PC-3 (cell line): ENCODE measurements around the gene KANK3. TPM values are rescaled to one million over a fixed set of nuclear protein-coding genes. Genes with fewer than 3 reads are reported as not detected.

Source experiments
- ATAC-seq: fragments of 200-7000 bp; cut with Tn5 transposase; 2 replicates; pipeline ENCODE4 v1.9.1; 2020; ENCODE audit warnings: mild to moderate bottlenecking, moderate library complexity
- BruUV-seq: library from RNA; stranded (reverse); fragments of 400-500 nt; replicated peaks from 2 replicates; lab custom pipeline; 2021; lab: Mats Ljungman, UMichigan
- CTCF ChIA-PET: fragments of 300-600 bp; sonication (Branson Sonifier 250); formaldehyde crosslinking; loops from one replicate; lab custom pipeline; 2022; ENCODE audit warnings: antibody characterized with exemption; lab: Charles Lee
- POLR2A ChIA-PET: fragments of 300-600 bp; sonication (Branson Sonifier 250); formaldehyde crosslinking; loops from one replicate; lab custom pipeline; 2022; ENCODE audit warnings: antibody characterized with exemption; ENCODE audit not compliant: unreplicated experiment; lab: Charles Lee
- DNase-seq: peaks from one replicate; pipeline ENCODE4 v3.0.0-alpha.2; 2015
- H2AFZ ChIP-seq: fragments of 300-600 bp; sonication (generic); 2 replicates; pipeline ENCODE4 v1.6.0; 2016; ENCODE audit warnings: antibody characterized with exemption, low read length
- H3F3A ChIP-seq: fragments of 300-600 bp; sonication (generic); one replicate; pipeline ENCODE4 v1.6.0; 2017; ENCODE audit warnings: antibody characterized with exemption, low read length, control low read depth, mild to moderate bottlenecking; ENCODE audit not compliant: unreplicated experiment
- H3K27ac ChIP-seq: fragments of 300-600 bp; sonication (generic); 2 replicates; pipeline ENCODE4 v1.5.1; 2016; ENCODE audit warnings: mild to moderate bottlenecking, low read length
- H3K27me3 ChIP-seq: fragments of 300-600 bp; sonication (generic); 2 replicates; pipeline ENCODE4 v1.6.1; 2016; ENCODE audit warnings: low read length, mixed read lengths
- H3K36me3 ChIP-seq: fragments of 300-600 bp; sonication (generic); 2 replicates; pipeline ENCODE4 v1.6.1; 2016; ENCODE audit warnings: low read depth, mixed run types, low read length, mixed read lengths
- H3K4me1 ChIP-seq: fragments of 300-600 bp; sonication (generic); 2 replicates; pipeline ENCODE4 v1.5.1; 2016; ENCODE audit warnings: low read length; ENCODE audit not compliant: insufficient read depth
- H3K4me2 ChIP-seq: fragments of 300-600 bp; sonication (generic); 2 replicates; pipeline ENCODE4 v1.6.0; 2016; ENCODE audit warnings: low read length
- H3K4me3 ChIP-seq: fragments of 300-600 bp; sonication (generic); 2 replicates; pipeline ENCODE4 v1.5.1; 2016; ENCODE audit warnings: mild to moderate bottlenecking, low read length, mixed read lengths
- H3K79me2 ChIP-seq: fragments of 300-600 bp; sonication (generic); 2 replicates; pipeline ENCODE4 v1.6.1; 2017; ENCODE audit warnings: low read length, mixed read lengths
- H3K9ac ChIP-seq: fragments of 300-600 bp; sonication (generic); 2 replicates; pipeline ENCODE4 v1.6.0; 2016; ENCODE audit warnings: mild to moderate bottlenecking, low read length
- H3K9me2 ChIP-seq: fragments of 300-600 bp; sonication (generic); replicated peaks from 2 replicates; pipeline ENCODE4 v1.6.1; 2016; ENCODE audit warnings: mixed run types, low read length, mixed read lengths
- H3K9me3 ChIP-seq: fragments of 300-600 bp; sonication (generic); 2 replicates; pipeline ENCODE4 v1.6.1; 2016; ENCODE audit warnings: low read length, mixed read lengths
- H4K20me1 ChIP-seq: fragments of 300-600 bp; sonication (generic); 2 replicates; pipeline ENCODE4 v1.6.1; 2016; ENCODE audit warnings: low read length, mixed read lengths
- EZH2 ChIP-seq: fragments of 300-600 bp; sonication (generic); IDR thresholded peaks from one replicate; pipeline ENCODE4 v1.6.1; 2017; ENCODE audit warnings: antibody characterized with exemption, mild to moderate bottlenecking, low read length; ENCODE audit not compliant: unreplicated experiment
- EZH2phosphoT487 ChIP-seq: fragments of 300-600 bp; sonication (generic); IDR thresholded peaks from 2 replicates; pipeline ENCODE4 v1.6.1; 2018; ENCODE audit warnings: mild to moderate bottlenecking, antibody characterized with exemption, low read length, borderline replicate concordance
- intact Hi-C: fragments of 100-400 bp; cut with micrococcal nuclease; formaldehyde crosslinking; loops from 2 replicates; pipeline ENCODE4 v1.9.0; 2023
- total RNA-seq: library from RNA; depleted of rRNA; stranded (reverse); fragments of >200 nt; gene quantifications from 2 replicates; pipeline ENCODE4 v1.2.3, GENCODE V29; 2014
- TF ChIP-seq, protein P1 (sequence below): fragments of 300-600 bp; sonication (generic); conservative IDR thresholded peaks from 2 replicates; pipeline ENCODE4 v1.5.1; 2017; ENCODE audit warnings: antibody characterized with exemption, low read depth, mild to moderate bottlenecking, low read length

Gene KANK3
- total RNA-seq, 1 experiment from 2014 or later, result 0.87 TPM

DNA sequence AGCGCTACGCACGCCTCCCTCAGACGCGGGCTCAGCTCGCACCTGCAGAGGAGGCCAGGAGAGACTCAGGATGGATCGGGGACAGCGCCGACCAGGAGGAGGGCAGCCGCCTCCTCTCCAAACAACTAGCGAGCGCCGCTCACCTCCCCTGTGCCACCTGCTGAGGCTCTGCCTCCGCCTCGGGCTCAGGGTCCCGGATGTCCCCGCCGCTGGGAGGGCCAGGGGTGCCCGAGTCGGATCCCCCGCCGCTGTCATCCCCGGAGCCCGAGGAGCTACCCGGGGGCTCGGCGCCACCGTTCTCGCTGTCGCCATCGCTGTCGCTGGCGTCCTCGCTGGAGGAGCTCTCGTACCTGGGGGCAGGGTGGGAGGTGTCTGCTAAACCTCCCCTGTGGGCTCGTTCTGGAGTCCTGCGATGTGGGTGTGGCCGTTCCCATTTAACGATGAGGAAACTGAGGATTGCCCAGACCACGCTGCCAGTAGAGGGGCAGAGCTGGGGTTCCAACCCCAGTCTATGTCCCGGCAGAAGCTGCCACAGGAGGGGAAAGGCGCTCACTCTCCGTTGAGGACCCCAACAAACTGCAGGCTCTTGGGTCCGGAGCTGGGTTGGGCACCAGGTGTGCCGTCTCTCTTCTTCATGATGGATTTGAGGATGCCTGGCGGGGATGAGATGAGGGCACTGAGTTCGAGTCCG is 9.2 kb downstream of the KANK3 start:
- Histone ChIP-seq H3K4me1 (peaks cover 11% of the 10 kb centered on the region; the same call in 1 of the 2 replicates), H3K9ac (no peak overlapping the region), H3K27me3 (peaks cover 22% of the 10 kb centered on the region), H3K79me2 (no peaks in the 10 kb centered on the region), H3K9me3 (no peaks in the 10 kb centered on the region), H3K9me2 (no peaks in the 10 kb centered on the region), H3K4me2 (peak overlapping the region; percentile 92), H2AFZ (peak overlapping the region; percentile 87), H3K4me3 (peak overlapping the region; percentile 66), H4K20me1 (no peaks in the 10 kb centered on the region), H3K27ac (no peak overlapping the region), H3K36me3 (no peaks in the 10 kb centered on the region), H3F3A (no peaks in the 10 kb centered on the region)
- DNase-seq, result no peak
- CTCF ChIA-PET, result interaction anchor here (0.6 kb wide), 1 partner anchor 56 kb away, joined by 12 read pairs; the partner anchor contains the start of gene RAB11B
- intact Hi-C loops, result no loop called here
- TF ChIP-seq, protein P1, sequence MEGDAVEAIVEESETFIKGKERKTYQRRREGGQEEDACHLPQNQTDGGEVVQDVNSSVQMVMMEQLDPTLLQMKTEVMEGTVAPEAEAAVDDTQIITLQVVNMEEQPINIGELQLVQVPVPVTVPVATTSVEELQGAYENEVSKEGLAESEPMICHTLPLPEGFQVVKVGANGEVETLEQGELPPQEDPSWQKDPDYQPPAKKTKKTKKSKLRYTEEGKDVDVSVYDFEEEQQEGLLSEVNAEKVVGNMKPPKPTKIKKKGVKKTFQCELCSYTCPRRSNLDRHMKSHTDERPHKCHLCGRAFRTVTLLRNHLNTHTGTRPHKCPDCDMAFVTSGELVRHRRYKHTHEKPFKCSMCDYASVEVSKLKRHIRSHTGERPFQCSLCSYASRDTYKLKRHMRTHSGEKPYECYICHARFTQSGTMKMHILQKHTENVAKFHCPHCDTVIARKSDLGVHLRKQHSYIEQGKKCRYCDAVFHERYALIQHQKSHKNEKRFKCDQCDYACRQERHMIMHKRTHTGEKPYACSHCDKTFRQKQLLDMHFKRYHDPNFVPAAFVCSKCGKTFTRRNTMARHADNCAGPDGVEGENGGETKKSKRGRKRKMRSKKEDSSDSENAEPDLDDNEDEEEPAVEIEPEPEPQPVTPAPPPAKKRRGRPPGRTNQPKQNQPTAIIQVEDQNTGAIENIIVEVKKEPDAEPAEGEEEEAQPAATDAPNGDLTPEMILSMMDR, result no peak
- TF ChIP-seq EZH2, result peak; percentile 44
- 0 out of 2 replicates have a peak, but pooled peaks have one; percentile 13 for TF ChIP-seq EZH2phosphoT487
- ATAC-seq, result peak; percentile 6; the same call in 1 of the 2 replicates
- no TSS peak for BruUV-seq
- POLR2A ChIA-PET, result no interaction called here

DNA sequence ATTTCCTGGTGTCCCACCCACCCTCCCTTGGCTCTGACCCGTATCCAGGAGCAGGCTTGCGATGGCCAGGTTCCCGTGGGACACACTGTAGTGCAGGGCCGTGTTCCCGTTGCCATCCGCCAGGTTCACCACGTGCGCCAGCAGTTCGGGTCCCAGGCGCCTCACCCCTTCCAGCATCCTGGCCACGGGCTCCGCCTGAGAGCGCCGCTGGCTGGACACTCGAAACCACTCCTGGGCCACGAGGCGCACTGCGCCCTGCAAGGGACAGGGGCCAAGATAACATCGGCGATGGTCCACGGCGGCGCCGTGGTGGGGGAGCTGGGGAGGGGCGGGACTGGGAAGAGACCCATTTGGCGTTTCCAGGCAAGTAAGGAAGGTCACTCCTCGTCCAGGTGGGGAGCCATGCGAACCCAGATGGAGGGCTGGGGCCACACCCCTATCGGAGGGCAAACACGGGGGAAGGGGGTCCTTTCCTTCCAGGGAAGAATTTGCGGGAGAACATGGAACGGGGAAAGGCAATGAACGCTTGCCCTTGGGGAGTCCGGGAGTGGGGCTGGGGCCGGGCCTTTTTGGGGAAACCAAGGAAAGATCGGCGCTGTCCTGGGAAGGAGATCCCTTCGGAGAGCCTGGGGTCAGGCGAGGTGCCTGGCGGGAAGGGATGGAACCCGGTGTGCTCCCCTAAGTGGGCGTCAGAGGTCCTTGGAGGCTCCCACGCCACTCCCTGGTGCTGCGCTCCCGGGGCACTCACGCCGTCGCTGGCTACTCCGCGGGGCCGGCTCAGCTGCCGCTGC is 9.9 kb downstream of the KANK3 start:
- Histone ChIP-seq H3K9ac (no peak overlapping the region), H3K4me2 (peak overlapping the region; percentile 92), H3K4me3 (peak overlapping the region; percentile 66; the same call in 1 of the 2 replicates), H3K9me2 (no peaks in the 10 kb centered on the region), H3K27me3 (peaks cover 22% of the 10 kb centered on the region), H2AFZ (no peak overlapping the region), H3K27ac (no peak overlapping the region), H3K9me3 (no peaks in the 10 kb centered on the region), H3K4me1 (peaks cover 11% of the 10 kb centered on the region; the same call in 1 of the 2 replicates), H3K79me2 (no peaks in the 10 kb centered on the region), H3K36me3 (no peaks in the 10 kb centered on the region), H3F3A (no peaks in the 10 kb centered on the region), H4K20me1 (no peaks in the 10 kb centered on the region)
- CTCF ChIA-PET, result no interaction called here
- DNase-seq, result no peak
- POLR2A ChIA-PET, result no interaction called here
- ATAC-seq, result no peak
- BruUV-seq, result no TSS peak
- intact Hi-C loops, result no loop called here
- TF ChIP-seq EZH2 (no peak), EZH2phosphoT487 (no peak)
- TF ChIP-seq, protein P1, result no peak
